ENCODE results near the gene SF3B3. TPM values are rescaled to one million over a fixed set of nuclear protein-coding genes. Genes with fewer than 3 reads are reported as not detected.

The SF3B3 gene
- total RNA-seq, 1 donor from 2014 or later, result 182 TPM

DNA sequence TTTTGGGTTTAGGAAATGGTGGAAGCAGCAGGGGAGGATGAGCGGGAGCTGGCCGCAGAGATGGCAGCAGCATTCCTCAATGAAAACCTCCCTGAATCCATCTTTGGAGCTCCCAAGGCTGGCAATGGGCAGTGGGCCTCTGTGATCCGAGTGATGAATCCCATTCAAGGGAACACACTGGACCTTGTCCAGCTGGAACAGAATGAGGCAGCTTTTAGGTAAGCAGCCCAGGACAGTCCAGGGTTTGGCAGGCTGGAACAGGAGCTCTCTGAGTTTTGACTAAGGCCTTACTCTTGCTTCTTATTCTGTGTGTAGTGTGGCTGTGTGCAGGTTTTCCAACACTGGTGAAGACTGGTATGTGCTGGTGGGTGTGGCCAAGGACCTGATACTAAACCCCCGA, 41.4 kb downstream of the SF3B3 start:
- H3K27me3 Mint-ChIP-seq (ENCODE audit: low read depth), result no peaks in the 10 kb centered on the region
- H3K36me3 Mint-ChIP-seq (ENCODE audit: low read depth), result peaks cover 60% of the 10 kb centered on the region
- no peak for DNase-seq (ENCODE audit: low spot score)
- H3K4me1 Mint-ChIP-seq (ENCODE audit: low read depth), result peaks cover 10% of the 10 kb centered on the region
- no peaks in the 10 kb centered on the region for H3K9me3 Mint-ChIP-seq (ENCODE audit: low read depth)
- H3K27ac Mint-ChIP-seq (ENCODE audit: unreplicated experiment), result peak overlapping the region; percentile 70
- H3K4me3 Mint-ChIP-seq (ENCODE audit: unreplicated experiment), result no peak overlapping the region
- TF ChIP-seq, protein P1, sequence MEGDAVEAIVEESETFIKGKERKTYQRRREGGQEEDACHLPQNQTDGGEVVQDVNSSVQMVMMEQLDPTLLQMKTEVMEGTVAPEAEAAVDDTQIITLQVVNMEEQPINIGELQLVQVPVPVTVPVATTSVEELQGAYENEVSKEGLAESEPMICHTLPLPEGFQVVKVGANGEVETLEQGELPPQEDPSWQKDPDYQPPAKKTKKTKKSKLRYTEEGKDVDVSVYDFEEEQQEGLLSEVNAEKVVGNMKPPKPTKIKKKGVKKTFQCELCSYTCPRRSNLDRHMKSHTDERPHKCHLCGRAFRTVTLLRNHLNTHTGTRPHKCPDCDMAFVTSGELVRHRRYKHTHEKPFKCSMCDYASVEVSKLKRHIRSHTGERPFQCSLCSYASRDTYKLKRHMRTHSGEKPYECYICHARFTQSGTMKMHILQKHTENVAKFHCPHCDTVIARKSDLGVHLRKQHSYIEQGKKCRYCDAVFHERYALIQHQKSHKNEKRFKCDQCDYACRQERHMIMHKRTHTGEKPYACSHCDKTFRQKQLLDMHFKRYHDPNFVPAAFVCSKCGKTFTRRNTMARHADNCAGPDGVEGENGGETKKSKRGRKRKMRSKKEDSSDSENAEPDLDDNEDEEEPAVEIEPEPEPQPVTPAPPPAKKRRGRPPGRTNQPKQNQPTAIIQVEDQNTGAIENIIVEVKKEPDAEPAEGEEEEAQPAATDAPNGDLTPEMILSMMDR (IDR thresholded peaks at IDR 0.05), result no peak

DNA sequence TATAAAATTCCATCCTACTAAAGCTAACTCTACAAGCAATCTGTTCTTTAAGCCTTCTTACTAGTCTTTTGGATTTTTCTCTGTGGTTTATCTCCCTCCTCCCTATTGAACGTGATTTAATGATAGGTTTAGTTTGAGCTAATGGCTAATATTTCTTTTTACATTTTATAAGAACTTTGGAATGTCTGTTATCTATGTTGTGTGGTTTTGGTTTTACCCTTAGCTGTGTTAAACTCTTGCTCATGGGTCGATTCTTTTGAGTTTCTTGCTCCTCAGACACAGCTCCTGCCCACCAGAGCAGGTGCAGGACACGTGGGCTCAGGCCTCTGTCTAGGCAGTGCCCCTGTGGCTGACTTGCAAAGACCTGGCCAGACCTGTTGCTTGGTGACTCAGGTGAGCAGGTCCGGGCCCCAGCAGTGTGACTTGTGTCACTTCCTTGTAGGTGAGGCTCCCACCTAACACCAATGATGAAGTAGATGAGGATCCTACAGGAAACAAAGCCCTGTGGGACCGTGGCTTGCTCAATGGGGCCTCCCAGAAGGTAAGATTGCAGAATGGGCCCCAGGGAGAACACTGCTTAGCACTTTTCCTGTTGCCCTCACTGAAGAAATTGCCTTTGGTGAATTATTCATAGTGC, 45.1 kb downstream of the SF3B3 start:
- Mint-ChIP-seq H3K9me3 (ENCODE audit: low read depth) (no peaks in the 10 kb centered on the region), H3K4me3 (ENCODE audit: unreplicated experiment) (no peak overlapping the region), H3K27me3 (ENCODE audit: low read depth) (no peaks in the 10 kb centered on the region), H3K4me1 (ENCODE audit: low read depth) (peaks cover 42% of the 10 kb centered on the region), H3K36me3 (ENCODE audit: low read depth) (peaks cover 61% of the 10 kb centered on the region), H3K27ac (ENCODE audit: unreplicated experiment) (peak overlapping the region; percentile 61)
- TF ChIP-seq, protein P1 (IDR thresholded peaks at IDR 0.05), result no peak
- DNase-seq (ENCODE audit: low spot score), result no peak

DNA sequence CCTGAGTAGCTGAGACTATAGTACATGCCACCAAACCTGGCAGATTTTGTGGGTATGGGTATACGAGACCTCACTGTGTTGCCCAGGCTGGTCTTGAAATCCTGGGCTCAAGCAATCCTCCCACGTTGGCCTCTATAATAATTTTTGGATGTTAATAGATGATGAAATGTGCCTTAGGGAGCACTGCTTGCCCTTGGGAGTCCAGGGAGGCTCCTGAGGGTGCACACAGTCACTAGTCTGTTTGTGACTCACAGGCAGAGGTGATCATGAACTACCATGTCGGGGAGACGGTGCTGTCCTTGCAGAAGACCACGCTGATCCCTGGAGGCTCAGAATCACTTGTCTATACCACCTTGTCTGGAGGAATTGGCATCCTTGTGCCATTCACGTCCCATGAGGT, 46.1 kb downstream of the SF3B3 start:
- H3K4me3 Mint-ChIP-seq (ENCODE audit: unreplicated experiment), result no peak overlapping the region

DNA sequence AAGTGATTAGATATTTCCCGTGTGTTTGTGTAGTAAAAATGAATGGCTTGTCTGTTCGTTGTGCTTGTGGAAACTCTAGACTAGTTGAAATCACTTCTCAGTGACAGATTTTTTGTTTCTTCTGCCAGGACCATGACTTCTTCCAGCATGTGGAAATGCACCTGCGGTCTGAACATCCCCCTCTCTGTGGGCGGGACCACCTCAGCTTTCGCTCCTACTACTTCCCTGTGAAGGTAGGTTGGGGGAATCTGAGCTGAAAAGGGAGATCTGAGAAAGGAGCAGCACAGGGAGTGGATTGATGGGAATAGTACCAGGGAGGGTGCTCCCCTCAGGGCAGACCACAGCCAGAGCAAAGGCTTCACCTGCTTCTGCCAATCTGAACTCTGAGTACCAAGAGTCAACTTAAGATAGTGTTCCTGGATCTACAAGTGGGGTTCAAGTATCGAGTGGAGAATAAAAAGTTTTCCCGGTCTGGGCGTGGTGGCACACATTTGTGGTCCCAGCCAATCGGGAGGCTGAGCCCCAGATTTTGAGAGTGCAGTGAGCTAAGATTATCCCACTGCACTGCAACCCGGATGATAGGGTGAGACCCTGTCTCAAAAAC, 47.5 kb downstream of the SF3B3 start:
- Mint-ChIP-seq H3K4me3 (ENCODE audit: unreplicated experiment) (no peak overlapping the region), H3K27me3 (ENCODE audit: low read depth) (no peaks in the 10 kb centered on the region), H3K9me3 (ENCODE audit: low read depth) (no peaks in the 10 kb centered on the region), H3K4me1 (ENCODE audit: low read depth) (peaks cover 64% of the 10 kb centered on the region), H3K27ac (ENCODE audit: unreplicated experiment) (peak overlapping the region; percentile 95), H3K36me3 (ENCODE audit: low read depth) (peaks cover 44% of the 10 kb centered on the region)
- no peak for DNase-seq (ENCODE audit: low spot score)
- TF ChIP-seq, protein P1 (IDR thresholded peaks at IDR 0.05), result no peak

More for the DNA sequence above, 46.1 kb downstream of the SF3B3 start:
- Mint-ChIP-seq H3K27ac (ENCODE audit: unreplicated experiment) (no peak overlapping the region), H3K36me3 (ENCODE audit: low read depth) (peaks cover 53% of the 10 kb centered on the region), H3K27me3 (ENCODE audit: low read depth) (no peaks in the 10 kb centered on the region), H3K4me1 (ENCODE audit: low read depth) (peaks cover 52% of the 10 kb centered on the region), H3K9me3 (ENCODE audit: low read depth) (no peaks in the 10 kb centered on the region)
- no peak for DNase-seq (ENCODE audit: low spot score)
- TF ChIP-seq, protein P1 (IDR thresholded peaks at IDR 0.05), result no peak

DNA sequence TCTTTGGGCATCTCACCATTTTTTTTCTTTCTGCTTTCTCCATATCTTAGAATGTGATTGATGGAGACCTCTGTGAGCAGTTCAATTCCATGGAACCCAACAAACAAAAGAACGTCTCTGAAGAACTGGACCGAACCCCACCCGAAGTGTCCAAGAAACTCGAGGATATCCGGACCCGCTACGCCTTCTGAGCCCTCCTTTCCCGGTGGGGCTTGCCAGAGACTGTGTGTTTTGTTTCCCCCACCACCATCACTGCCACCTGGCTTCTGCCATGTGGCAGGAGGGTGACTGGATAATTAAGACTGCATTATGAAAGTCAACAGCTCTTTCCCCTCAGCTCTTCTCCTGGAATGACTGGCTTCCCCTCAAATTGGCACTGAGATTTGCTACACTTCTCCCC, 48.0 kb downstream of the SF3B3 start:
- TF ChIP-seq, protein P1 (IDR thresholded peaks at IDR 0.05), result no peak
- Mint-ChIP-seq H3K4me3 (ENCODE audit: unreplicated experiment) (no peak overlapping the region), H3K27me3 (ENCODE audit: low read depth) (no peaks in the 10 kb centered on the region), H3K27ac (ENCODE audit: unreplicated experiment) (peak overlapping the region; percentile 95), H3K4me1 (ENCODE audit: low read depth) (peaks cover 69% of the 10 kb centered on the region), H3K9me3 (ENCODE audit: low read depth) (no peaks in the 10 kb centered on the region), H3K36me3 (ENCODE audit: low read depth) (peaks cover 42% of the 10 kb centered on the region)
- DNase-seq (ENCODE audit: low spot score), result no peak
